GM18868 (cell line): ENCODE measurements around the gene CDH20.

Source experiments
- ATAC-seq: cut with Tn5 transposase; IDR thresholded peaks from one replicate; pipeline ENCODE4 v1.9.1; 2021; ENCODE audit warnings: mild to moderate bottlenecking, moderate library complexity; ENCODE audit not compliant: unreplicated experiment

CDH20 gene

GRCh38 chr18:61333271-61333745 lies at the start of gene CDH20:
Gene CDH20 (plus strand): TSS chr18:61333430.
- no peak for ATAC-seq

DNA sequence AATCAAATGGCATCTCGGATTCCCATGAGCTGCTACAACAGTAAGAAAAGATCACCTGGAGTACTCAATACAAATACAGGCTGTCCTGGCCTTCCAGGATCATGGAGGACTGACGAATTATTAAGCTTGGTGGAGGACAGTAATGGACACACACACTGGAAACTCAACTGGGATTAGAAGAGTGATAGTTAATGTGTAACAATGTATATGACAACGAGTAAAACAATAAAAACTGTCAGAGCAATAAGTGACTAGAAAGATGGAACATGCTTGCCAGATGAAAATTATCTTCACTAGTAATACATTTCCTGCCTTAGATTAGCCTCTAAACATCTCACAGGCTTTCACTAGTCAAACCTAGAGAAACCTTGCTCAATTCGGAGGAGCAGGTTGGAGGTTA lies 49.2 kb upstream of the CDH20 start:
- ATAC-seq, result no peak

GRCh38 chr18:61285777-61286176 lies 47.5 kb upstream of the CDH20 start:
- ATAC-seq, result no peak

DNA sequence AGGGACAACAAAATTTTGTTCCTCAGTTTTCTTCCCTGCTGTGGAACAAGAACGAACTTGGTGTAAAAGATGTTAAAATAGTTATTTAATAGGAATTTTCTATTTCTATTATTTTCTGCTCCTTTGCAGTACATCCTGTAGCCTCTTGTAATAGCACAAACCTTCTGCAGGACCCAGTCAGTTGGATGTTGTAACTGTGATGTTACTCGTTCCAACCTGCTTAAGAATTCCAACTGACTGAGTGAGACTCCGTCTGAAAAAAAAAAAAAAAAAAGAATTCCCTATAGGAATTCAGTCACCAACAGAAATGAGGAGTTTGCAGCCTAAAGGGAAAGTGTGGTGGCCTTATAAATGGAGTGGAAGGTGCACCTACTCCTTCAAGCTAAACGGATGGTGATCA lies 46.4 kb upstream of the CDH20 start:
- ATAC-seq, result no peak

DNA sequence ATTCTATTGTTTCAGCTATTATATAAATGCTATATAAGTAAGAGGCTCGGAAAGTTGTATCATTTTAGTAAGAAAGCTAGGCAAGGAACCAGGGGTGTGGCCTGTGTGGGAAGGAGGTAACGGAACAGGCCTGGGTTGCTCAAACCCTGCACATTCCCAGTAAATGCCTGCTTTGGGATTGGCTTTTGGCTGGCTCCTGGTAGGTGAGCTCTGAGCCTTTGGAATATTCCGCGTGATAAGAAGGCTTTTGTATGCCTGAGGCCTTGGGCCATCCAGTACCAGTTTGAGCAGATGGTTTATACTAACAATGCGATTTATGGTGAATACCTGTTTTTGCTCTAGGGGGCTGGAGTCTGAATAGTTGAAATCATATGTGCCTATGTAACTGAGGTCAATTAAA lies 42.6 kb upstream of the CDH20 start:
- ATAC-seq, result no peak

- ATAC-seq, result no peak
These were observed 40.8 kb upstream of the CDH20 start for GRCh38 chr18:61292280-61293035.

DNA sequence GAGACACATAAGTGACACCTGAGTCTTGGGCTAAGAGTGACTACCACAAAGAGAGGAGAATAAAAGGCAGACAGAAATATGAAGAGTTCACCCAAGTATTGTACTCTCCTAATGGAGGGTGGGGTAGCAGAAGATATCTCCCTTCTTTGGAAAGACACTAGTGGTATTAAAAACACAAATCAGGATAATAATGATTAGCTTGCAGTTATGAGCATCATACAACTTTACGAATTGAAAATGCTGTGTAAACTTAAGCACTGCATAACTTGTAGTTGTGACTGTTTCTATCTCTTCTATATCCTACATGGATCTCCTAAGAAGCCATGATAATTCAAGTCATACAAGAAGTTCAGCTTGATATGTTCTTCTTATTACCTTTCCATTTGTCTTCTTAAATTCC lies 38.1 kb upstream of the CDH20 start:
- no peak for ATAC-seq

GRCh38 chr18:61308004-61308403 lies 25.2 kb upstream of the CDH20 start:
- no peak for ATAC-seq

DNA sequence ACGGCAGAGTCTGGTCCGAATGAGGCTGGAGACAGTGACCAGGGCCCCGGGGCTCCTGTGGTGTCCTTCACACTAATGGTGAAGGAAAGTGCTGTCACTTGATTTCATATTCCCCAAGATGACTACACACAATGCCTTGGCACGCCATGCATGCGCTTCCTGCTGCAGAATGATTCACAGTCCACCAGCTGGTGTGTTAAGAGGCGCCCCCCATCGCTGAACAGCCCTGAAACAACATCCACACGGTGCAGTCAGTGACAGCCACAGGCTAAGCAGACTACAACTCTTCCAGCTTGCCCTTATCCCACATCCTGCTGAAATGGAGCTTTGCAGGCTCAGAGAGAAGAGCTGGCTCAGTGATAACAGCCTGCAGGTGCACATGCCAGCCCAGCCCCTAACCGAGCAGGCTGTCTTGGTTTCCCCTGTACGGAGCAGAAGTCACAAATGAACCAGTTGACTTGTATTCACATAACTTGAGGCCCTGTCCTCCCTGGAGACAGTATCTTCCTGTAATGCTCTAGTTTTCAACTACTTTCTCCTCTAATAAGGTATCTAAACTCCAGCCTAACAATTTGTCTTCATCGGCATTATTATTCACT lies 24.3 kb upstream of the CDH20 start:
- ATAC-seq, result no peak

DNA sequence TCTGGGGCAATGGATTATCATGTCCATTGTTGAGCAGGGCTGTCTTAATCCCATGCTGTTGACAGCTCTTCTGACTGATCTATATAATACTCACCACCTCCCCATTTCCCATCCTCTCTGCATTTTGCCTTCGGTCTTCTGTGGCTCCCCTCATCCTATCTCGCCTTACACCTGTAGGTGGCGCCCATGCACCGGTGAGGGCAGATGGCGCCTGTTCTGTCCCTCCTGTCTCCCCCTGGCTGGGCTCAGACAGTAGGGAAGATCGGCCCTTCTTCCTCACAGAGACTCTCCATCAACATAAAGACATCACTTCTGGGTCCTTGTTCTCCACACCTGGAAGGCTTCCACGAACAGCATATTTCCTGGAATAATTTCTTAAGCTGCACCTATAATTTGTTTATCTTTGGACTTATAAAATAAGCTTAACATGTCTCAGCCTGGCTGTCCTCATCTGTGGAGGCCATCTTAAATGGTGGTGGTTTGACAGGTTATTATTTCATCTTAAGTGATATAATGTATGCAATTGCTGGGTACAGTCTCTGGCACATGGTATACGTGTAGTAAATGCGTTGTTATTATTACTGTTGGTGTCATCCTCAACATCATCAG lies 10.9 kb upstream of the CDH20 start:
- ATAC-seq, result peak; percentile 97

DNA sequence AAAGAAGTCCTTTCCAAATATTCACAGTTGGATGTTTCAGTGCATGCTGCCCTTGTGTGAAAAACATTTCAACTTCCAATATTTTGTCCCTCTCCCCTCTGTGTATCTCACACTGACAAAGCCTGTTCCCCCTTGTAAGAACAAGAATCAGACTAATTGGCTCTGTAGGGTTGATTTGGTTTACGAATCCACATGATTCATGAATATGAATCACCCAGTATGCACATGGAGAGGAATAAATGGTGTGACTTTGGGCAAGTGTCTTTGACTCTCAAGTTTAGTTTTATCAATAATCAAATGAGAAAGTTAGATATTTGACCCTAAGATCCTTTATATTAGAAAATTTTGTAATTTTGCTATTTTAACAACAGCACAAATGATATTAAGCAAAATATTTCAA lies 9.3 kb upstream of the CDH20 start:
- ATAC-seq, result no peak

DNA sequence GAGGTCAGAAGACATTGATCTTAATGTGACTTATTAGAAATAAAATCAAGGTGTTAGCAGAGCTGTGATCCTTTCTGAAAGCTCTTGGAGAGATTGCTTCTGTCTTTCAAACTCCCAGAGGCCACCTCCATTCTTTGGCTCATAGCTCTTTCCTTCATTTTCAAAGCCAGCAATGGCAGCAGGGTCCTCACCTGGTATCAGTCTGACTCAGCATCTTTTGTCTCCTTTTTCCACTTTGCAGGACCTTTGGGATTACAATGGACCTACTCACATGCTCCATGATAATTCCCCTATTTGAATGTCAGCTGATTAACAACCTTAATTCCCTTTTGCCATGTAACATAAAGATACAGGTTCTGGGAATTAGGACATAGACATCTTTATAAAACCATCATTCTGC lies 6.8 kb upstream of the CDH20 start:
- no peak for ATAC-seq

DNA sequence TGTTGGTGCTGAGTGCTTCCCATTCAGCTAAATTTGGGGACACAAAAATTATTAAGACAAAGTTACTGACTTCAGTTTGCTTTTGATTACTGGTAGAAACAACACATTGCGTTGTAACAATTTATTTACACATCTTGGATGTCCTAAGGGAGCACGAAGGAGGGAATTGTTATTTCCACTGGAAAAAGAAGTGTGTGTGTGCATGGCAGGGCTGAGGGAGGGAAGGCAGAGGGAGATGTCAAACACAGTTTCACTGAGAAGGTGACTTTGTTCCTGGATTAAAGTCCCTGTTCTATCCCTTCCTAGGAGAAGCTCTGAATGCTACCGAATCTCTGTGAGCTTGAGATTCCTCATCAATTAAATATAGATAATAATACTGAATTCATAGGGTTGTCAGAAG lies 3.8 kb upstream of the CDH20 start:
- no peak for ATAC-seq

- no peak for ATAC-seq
These were observed 2.2 kb upstream of the CDH20 start for GRCh38 chr18:61331051-61331450.

- no peak for ATAC-seq
These were observed 688 bp downstream of the CDH20 start for GRCh38 chr18:61333746-61334490.

GRCh38 chr18:61334491-61334850 lies 1.2 kb downstream of the CDH20 start:
- ATAC-seq, result no peak

DNA sequence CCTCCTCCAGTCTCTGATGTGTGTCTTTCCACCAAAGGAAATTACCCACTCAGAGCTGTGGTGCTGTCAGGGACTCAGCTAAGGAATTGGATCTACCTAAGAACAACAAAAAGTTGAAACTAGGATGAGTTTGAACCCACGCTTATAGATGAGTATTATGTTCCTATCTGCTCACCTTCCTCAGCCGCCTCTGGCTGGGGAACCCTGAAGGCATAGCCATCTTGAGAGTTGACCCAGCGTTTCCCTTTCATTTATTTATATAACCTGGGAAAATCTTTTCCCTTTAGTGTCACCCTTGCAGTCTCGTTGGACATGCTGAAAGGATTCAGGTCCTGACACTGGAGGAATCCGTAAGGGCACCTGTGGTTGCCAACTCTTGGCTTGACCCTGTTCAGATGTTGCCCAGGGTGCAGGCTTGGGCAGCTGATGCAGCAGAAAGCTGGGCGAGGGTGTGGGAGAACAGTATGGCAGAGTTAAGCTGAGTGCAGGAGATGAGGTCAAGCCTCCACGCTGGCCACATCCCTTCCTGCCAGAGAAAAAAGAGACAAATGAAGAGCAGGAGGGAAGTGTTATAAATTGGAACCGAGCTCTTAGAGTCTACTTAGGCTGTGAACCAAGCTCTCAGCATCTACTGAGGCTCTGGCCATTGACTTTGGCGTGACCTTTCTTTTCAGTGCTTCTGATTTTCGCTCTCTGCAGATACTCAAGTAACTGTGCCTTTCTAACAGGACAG lies 1.9 kb downstream of the CDH20 start:
- ATAC-seq, result no peak

DNA sequence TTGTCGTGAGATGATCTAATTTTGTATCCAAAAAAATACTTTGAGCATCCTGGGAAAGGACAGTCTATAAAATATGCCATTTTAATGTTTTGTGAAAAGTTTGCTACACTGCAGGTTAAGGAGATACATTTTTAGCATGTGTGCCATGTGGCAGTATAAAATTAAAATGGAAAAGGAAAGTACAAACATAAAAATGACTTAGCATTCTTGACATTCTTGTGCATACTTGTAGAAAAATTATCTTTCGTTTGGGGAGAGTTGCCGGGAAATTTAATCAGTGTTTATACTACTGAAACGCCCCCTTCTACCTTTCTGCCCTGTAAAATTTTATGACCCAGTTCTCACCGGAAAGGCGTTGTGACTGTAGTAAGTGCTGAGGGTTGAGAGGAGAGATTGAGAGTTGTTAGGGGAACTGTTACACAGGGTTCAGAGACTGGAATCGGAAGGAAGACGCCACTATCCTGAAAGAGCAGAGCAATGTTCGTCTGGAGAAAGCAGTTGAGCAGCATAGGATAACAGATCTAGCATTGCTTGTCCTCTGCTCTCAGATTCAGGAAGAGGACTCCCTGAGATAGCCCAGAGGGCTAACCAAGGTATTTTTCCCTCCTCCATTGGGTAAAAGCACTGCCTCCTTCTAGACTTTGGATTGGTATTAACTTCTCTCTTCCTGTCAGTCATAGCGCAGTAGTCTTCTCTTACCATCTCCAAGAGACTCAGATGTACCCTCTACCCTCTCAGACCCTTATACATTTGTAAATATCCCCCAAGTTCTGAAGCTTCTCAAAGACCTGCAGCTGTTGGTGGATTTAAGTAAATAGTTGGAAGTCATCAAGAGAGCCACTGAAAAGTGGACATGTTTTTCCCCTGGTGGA lies 2.7 kb downstream of the CDH20 start:
- ATAC-seq, result no peak

DNA sequence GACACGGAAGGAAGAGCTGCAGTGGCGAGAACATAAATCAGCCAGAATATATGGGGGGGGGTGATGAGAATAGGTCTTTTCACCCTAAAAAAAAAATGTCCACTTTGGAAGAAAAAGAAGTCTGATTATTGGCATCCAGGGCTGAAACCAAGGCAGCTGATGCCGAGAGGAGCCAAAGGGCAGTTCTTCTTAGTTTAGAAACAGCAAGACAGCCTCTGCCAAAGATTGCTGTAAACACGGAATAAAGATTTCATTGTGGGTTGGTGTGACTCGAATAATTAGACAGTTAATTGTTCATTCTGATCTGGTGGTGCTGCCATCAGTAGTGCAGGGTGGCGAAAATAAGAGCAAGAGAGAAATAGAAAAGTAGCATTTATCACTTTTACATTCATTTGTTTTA lies 3.5 kb downstream of the CDH20 start:
- no peak for ATAC-seq

- no peak for ATAC-seq
These were observed 4.3 kb downstream of the CDH20 start for GRCh38 chr18:61337527-61337926.
